Upper lobe of left lung (tissue), 6 donors: ENCODE measurements around the gene TOM1L2. TPM values are rescaled to one million over a fixed set of nuclear protein-coding genes. Genes with fewer than 3 reads are reported as not detected.
A peak's percentile ranks its signal among the peaks of the same experiment; 100 is the strongest.

ENCODE experiments used
- ATAC-seq, 2 donors: fragments of 200-7000 bp; cut with Tn5 transposase; one replicate each; pipeline ENCODE4 v1.9.1; 2022; ENCODE audit warnings: mild to moderate bottlenecking in 2 of 2, moderate library complexity in 2 of 2; ENCODE audit not compliant: low FRiP score in 2 of 2
- DNase-seq, 2 donors: peaks; one replicate each; pipeline ENCODE4 v3.0.0-alpha.2; 2019 to 2020
- H3K27ac ChIP-seq, 4 donors: fragments of 200-600 bp; sonication (generic); one replicate each; pipeline ENCODE4 v1.5.1; 2016 to 2019
- H3K27me3 ChIP-seq, 4 donors: fragments of 200-600 bp; sonication (generic); one replicate each; pipeline ENCODE4 v1.5.1; 2017 to 2019
- H3K36me3 ChIP-seq, 4 donors: fragments of 200-600 bp; sonication (generic); one replicate each; pipeline ENCODE4 v1.5.1; 2016 to 2019
- H3K4me1 ChIP-seq, 4 donors: fragments of 200-600 bp; sonication (generic); one replicate each; pipeline ENCODE4 v1.5.1; 2018 to 2019
- H3K4me3 ChIP-seq, 4 donors: fragments of 200-600 bp; sonication (generic); one replicate each; pipeline ENCODE4 v1.5.1; 2017 to 2019; ENCODE audit warnings: mild to moderate bottlenecking in 2 of 4, moderate library complexity in 1 of 4
- H3K9me3 ChIP-seq, 4 donors: fragments of 200-600 bp; sonication (generic); one replicate each; pipeline ENCODE4 v1.5.1; 2018 to 2019
- EP300 ChIP-seq, 4 donors: sonication (generic); formaldehyde crosslinking; IDR thresholded peaks; one replicate each; pipeline ENCODE4 v1.5.1; 2017; ENCODE audit warnings: antibody characterized with exemption in 4 of 4, control low read depth in 2 of 4
- POLR2A ChIP-seq, 4 donors: fragments of 450-650 bp; IDR thresholded peaks; one replicate each; pipeline ENCODE4 v1.5.1; 2016 to 2017; ENCODE audit warnings: antibody characterized with exemption in 4 of 4, mild to moderate bottlenecking in 2 of 4
- POLR2AphosphoS5 ChIP-seq, 2 donors: sonication (generic); formaldehyde crosslinking; IDR thresholded peaks; one replicate each; pipeline ENCODE4 v1.5.1; 2017; ENCODE audit warnings: antibody characterized with exemption in 2 of 2
- WGBS, 2 donors: methylation state at CpG; one replicate each; pipeline ENCODE4 v1.1.5; 2017 to 2018; 5-methylcytosine and 5-hydroxymethylcytosine counted together
- total RNA-seq, 6 donors: library from RNA; depleted of rRNA in 4 of 6; stranded (reverse); fragments of >200 nt in 4 of 6; gene quantifications; one replicate each; pipeline versions ENCODE4 v1.1.0 to v1.2.1, GENCODE V29; 2016 to 2021
- TF ChIP-seq, protein P1 (sequence below), 6 experiments: fragments of 450-650 bp in 4 of 6; fragments of 200-600 bp in 2 of 6; sonication (generic) in 2 of 6; IDR thresholded peaks; one replicate each; pipeline ENCODE4 v1.5.1; 2016 to 2019; ENCODE audit warnings: antibody characterized with exemption in 6 of 6
- donor health status: DM: no; HTN: no; CAD: no; lungs with moderate emphysema.
- donor health status: DM: no; HTN: yes; CAD: no; lungs with severe emphysema.

TOM1L2 gene
- total RNA-seq, 6 donors from 2014 or later, result 54.2 to 134 (median 72.9) TPM

GRCh38 chr17:17907469-17907868, 64.7 kb downstream of the TOM1L2 start:
- WGBS, 2 donors, result 72 to 78% methylated on average over 4 of the region's 4 CpGs
- Histone ChIP-seq H3K4me3 (no peak overlapping the region), H3K27me3 (no peaks in the 10 kb centered on the region), H3K9me3 (no peaks in the 10 kb centered on the region), H3K36me3 (peaks cover 0 to 4% (median 1%) of the 10 kb centered on the region in 4 donors), H3K27ac (peak overlapping the region in 2 of 4 donors; percentile 8 to 69), H3K4me1 (peaks cover 16 to 22% (median 19%) of the 10 kb centered on the region in 4 donors)
- TF ChIP-seq POLR2A (IDR thresholded peaks at IDR 0.05) (no peak), EP300 (IDR thresholded peaks at IDR 0.05) (no peak)
- ATAC-seq (no peak), DNase-seq (no peak)

GRCh38 chr17:17906418-17907215, 65.6 kb downstream of the TOM1L2 start:
- DNase-seq, result no peak
- H3K4me3 ChIP-seq, result no peak overlapping the region
- ATAC-seq, result no peak
- 50 to 53% methylated on average over 10 of the region's 10 CpGs for WGBS, 2 donors
- peaks cover 0 to 4% (median 1%) of the 10 kb centered on the region in 4 donors for H3K36me3 ChIP-seq
- no peaks in the 10 kb centered on the region for H3K27me3 ChIP-seq
- H3K9me3 ChIP-seq, result no peaks in the 10 kb centered on the region
- peaks cover 16 to 30% (median 24%) of the 10 kb centered on the region in 4 donors for H3K4me1 ChIP-seq
- TF ChIP-seq POLR2AphosphoS5 (IDR thresholded peaks at IDR 0.05), result no peak
- TF ChIP-seq POLR2A (IDR thresholded peaks at IDR 0.05), result no peak
- TF ChIP-seq EP300 (IDR thresholded peaks at IDR 0.05), result no peak
- TF ChIP-seq, protein P1, sequence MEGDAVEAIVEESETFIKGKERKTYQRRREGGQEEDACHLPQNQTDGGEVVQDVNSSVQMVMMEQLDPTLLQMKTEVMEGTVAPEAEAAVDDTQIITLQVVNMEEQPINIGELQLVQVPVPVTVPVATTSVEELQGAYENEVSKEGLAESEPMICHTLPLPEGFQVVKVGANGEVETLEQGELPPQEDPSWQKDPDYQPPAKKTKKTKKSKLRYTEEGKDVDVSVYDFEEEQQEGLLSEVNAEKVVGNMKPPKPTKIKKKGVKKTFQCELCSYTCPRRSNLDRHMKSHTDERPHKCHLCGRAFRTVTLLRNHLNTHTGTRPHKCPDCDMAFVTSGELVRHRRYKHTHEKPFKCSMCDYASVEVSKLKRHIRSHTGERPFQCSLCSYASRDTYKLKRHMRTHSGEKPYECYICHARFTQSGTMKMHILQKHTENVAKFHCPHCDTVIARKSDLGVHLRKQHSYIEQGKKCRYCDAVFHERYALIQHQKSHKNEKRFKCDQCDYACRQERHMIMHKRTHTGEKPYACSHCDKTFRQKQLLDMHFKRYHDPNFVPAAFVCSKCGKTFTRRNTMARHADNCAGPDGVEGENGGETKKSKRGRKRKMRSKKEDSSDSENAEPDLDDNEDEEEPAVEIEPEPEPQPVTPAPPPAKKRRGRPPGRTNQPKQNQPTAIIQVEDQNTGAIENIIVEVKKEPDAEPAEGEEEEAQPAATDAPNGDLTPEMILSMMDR (IDR thresholded peaks at IDR 0.05), result no peak
- peak overlapping the region in 3 of 4 donors; percentile 8 to 69 (median 61) for H3K27ac ChIP-seq

DNA sequence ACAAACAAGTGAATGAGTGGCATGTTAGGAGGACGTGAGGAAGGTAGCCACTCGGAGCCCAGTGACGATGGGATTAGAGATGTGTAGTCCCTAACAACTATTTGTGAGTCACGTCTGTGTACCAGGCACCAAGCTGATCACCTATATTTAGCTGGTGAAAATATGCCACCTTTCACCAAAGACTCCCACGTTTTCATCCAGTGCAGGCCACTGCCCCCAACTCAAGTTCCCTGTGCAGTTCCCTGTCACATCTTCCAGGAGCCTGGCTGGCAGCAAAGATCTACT, 67.2 kb downstream of the TOM1L2 start:
- Histone ChIP-seq H3K4me3 (no peak overlapping the region), H3K27me3 (no peaks in the 10 kb centered on the region), H3K4me1 (peaks cover 23 to 41% (median 35%) of the 10 kb centered on the region in 4 donors), H3K9me3 (no peaks in the 10 kb centered on the region), H3K36me3 (peaks cover 0 to 4% (median 1%) of the 10 kb centered on the region in 4 donors), H3K27ac (peak overlapping the region in 1 of 4 donors; percentile 0)
- DNase-seq, result no peak
- WGBS, 2 donors, result 86 to 95% methylated on average over 5 of the region's 5 CpGs
- TF ChIP-seq EP300 (IDR thresholded peaks at IDR 0.05) (no peak), POLR2AphosphoS5 (IDR thresholded peaks at IDR 0.05) (no peak), POLR2A (IDR thresholded peaks at IDR 0.05) (no peak)
- TF ChIP-seq, protein P1 (IDR thresholded peaks at IDR 0.05), result no peak
- ATAC-seq, result no peak

- Histone ChIP-seq H3K9me3 (no peaks in the 10 kb centered on the region), H3K27me3 (no peaks in the 10 kb centered on the region), H3K4me3 (no peak overlapping the region), H3K4me1 (peaks cover 29 to 46% (median 41%) of the 10 kb centered on the region in 4 donors), H3K27ac (peak overlapping the region in 1 of 4 donors; percentile 0), H3K36me3 (peaks cover 0 to 4% (median 1%) of the 10 kb centered on the region in 4 donors)
- no peak for DNase-seq
- ATAC-seq, result no peak
- TF ChIP-seq EP300 (IDR thresholded peaks at IDR 0.05) (no peak), POLR2AphosphoS5 (IDR thresholded peaks at IDR 0.05) (no peak), POLR2A (IDR thresholded peaks at IDR 0.05) (no peak)
- TF ChIP-seq, protein P1 (IDR thresholded peaks at IDR 0.05), result no peak
- 87 to 88% methylated on average over 9 of the region's 9 CpGs for WGBS, 2 donors
Measured at GRCh38 chr17:17904166-17905035, 67.8 kb downstream of the TOM1L2 start.

DNA sequence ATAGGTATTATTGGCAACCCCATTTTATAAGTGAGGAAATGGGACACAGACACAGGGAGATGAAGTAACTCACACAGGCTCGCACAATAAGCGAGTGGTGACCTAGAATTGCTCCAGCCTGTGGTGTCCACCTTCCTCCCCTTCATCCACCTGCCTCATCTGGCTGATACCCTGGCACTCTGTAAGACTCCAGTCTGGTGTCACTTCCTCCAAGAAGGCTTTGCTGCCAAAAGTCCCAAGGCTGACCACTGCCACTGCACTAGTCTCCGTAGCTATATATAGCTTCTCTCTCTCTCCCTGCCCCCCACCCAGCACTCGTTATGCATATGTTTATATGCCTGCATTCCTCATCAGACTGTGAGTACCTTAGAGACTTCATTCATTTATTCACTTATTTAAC, 69.3 kb downstream of the TOM1L2 start:
- ATAC-seq (no peak), DNase-seq (no peak)
- H3K4me3 ChIP-seq, result no peak overlapping the region
- no peak for TF ChIP-seq POLR2A (IDR thresholded peaks at IDR 0.05)
- no peak for TF ChIP-seq POLR2AphosphoS5 (IDR thresholded peaks at IDR 0.05)
- TF ChIP-seq, protein P1 (IDR thresholded peaks at IDR 0.05), result no peak
- TF ChIP-seq EP300 (IDR thresholded peaks at IDR 0.05), result no peak
- no peaks in the 10 kb centered on the region for H3K27me3 ChIP-seq
- peaks cover 4 to 8% (median 6%) of the 10 kb centered on the region in 4 donors for H3K36me3 ChIP-seq
- H3K4me1 ChIP-seq, result peaks cover 29 to 51% (median 42%) of the 10 kb centered on the region in 4 donors
- H3K27ac ChIP-seq, result no peak overlapping the region
- 67 to 68% methylated on average over 4 of the region's 4 CpGs for WGBS, 2 donors
- H3K9me3 ChIP-seq, result no peaks in the 10 kb centered on the region
